T-cell (primary cell): ENCODE data around the gene TPSG1. TPM values are rescaled to one million over a fixed set of nuclear protein-coding genes. Genes with fewer than 3 reads are reported as not detected.
"Not testable (repeated sequence)": the region's sequence is repeated elsewhere in the genome, so short reads cannot be mapped to it uniquely, and the experiment has no call there.

Experiments used
- ATAC-seq, 4 experiments: fragments of 200-7000 bp in 3 of 4; fragments of 150-1000 bp in 1 of 4; cut with Tn5 transposase; replicated peaks in 1 of 4; 1 replicate in 3 of 4; 2 replicates in 1 of 4; pipeline ENCODE4 v1.10.0; 2021; ENCODE audit warnings: moderate library complexity in 3 of 4, mild to moderate bottlenecking in 2 of 4, moderate number of reproducible peaks in 1 of 4
- CTCF ChIA-PET, 2 donors: fragments of 300-600 bp; sonication (Branson Sonifier 250); formaldehyde crosslinking; loops; one replicate each; lab custom pipeline; 2022; ENCODE audit warnings: antibody characterized with exemption in 2 of 2; lab: Charles Lee
- POLR2A ChIA-PET, 2 donors: fragments of 300-600 bp; sonication (Branson Sonifier 250); formaldehyde crosslinking; loops; one replicate each; lab custom pipeline; 2022; ENCODE audit warnings: antibody characterized with exemption in 2 of 2; lab: Charles Lee
- DNase-seq, 35 experiments: peaks; one replicate each; pipeline versions ENCODE4 v3.0.0 to v3.0.0-alpha.2; 2013 to 2023
- H3K27ac ChIP-seq: one replicate; pipeline ENCODE4 v1.5.1; 2013; ENCODE audit warnings: low read length
- H3K27me3 ChIP-seq, 2 experiments: replicated peaks in 1 of 2; 1 replicate in 1 of 2; 2 replicates in 1 of 2; pipeline versions ENCODE4 v1.6.1 to v1.7.0; 2013; ENCODE audit warnings: low read length in 1 of 2, mixed read lengths in 1 of 2; ENCODE audit not compliant: control insufficient read depth in 2 of 2, insufficient read depth in 2 of 2; ENCODE audit errors: extremely low read depth in 1 of 2
- H3K36me3 ChIP-seq, 2 donors: 1 replicate in 1 of 2; 2 replicates in 1 of 2; pipeline versions ENCODE4 v1.6.1 to v1.7.0; 2013; ENCODE audit warnings: low read length in 1 of 2; ENCODE audit not compliant: control insufficient read depth in 2 of 2, insufficient read depth in 1 of 2; ENCODE audit errors: extremely low read depth in 1 of 2
- H3K4me1 ChIP-seq, 2 experiments: 1 replicate in 1 of 2; 2 replicates in 1 of 2; pipeline versions ENCODE4 v1.6.1 to v1.7.0; 2013; ENCODE audit warnings: low read length in 2 of 2, mixed read lengths in 1 of 2; ENCODE audit not compliant: insufficient read depth in 2 of 2, control insufficient read depth in 1 of 2; ENCODE audit errors: extremely low read depth in 1 of 2
- H3K4me3 ChIP-seq, 2 donors: 1 replicate in 1 of 2; 2 replicates in 1 of 2; pipeline versions ENCODE4 v1.5.1 to v1.7.0; 2013; ENCODE audit warnings: mild to moderate bottlenecking in 2 of 2, low read length in 1 of 2, moderate library complexity in 1 of 2; ENCODE audit not compliant: control insufficient read depth in 1 of 2; ENCODE audit errors: extremely low read depth in 1 of 2
- H3K9me3 ChIP-seq: 2 replicates; pipeline ENCODE4 v1.7.0; 2013
- H3K27ac Mint-ChIP-seq, 2 donors: one replicate each; pipeline ENCODE4 v1.8.0; 2020 to 2021; ENCODE audit warnings: mild to moderate bottlenecking in 2 of 2, mixed read lengths in 2 of 2
- H3K27me3 Mint-ChIP-seq, 2 donors: one replicate each; pipeline ENCODE4 v1.8.0; 2021 to 2022; ENCODE audit warnings: mixed read lengths in 2 of 2
- H3K36me3 Mint-ChIP-seq: one replicate; pipeline ENCODE4 v1.8.0; 2021; ENCODE audit warnings: mixed read lengths
- H3K4me1 Mint-ChIP-seq, 3 donors: one replicate each; pipeline ENCODE4 v1.8.0; 2020 to 2022; ENCODE audit warnings: mixed read lengths in 3 of 3, mild to moderate bottlenecking in 1 of 3
- H3K4me3 Mint-ChIP-seq, 3 donors: one replicate each; pipeline ENCODE4 v1.8.0; 2020 to 2022; ENCODE audit warnings: mild to moderate bottlenecking in 3 of 3, mixed read lengths in 3 of 3, moderate library complexity in 3 of 3
- H3K9me3 Mint-ChIP-seq, 3 donors: one replicate each; pipeline ENCODE4 v1.8.0; 2020 to 2022; ENCODE audit warnings: mixed read lengths in 3 of 3
- WGBS: methylation state at CpG from one replicate; pipeline ENCODE4 v1.1.5; 2013; ENCODE audit warnings: missing lambda C conversion rate; ENCODE audit not compliant: insufficient coverage; 5-methylcytosine and 5-hydroxymethylcytosine counted together
- total RNA-seq, 35 experiments: library from RNA in 6 of 35; stranded (reverse) in 6 of 35; fragments of 120-200 nt in 1 of 35; gene quantifications; one replicate each; pipeline versions ENCODE4 v1.2.1 to v1.2.4 and lab custom pipeline; 2013 to 2026

The TPSG1 gene
- total RNA-seq, 5 donors from 2014 or later (not counting 1 experiment from before 2014, with no cell fraction given), result not detected

GRCh38 chr16:1241081-1241480 lies 16.0 kb upstream of the TPSG1 start:
- DNase-seq, H3K9me3 Mint-ChIP-seq, H3K27me3 Mint-ChIP-seq, H3K4me3 Mint-ChIP-seq, H3K27ac ChIP-seq, CTCF ChIA-PET, H3K4me3 ChIP-seq, H3K36me3 ChIP-seq, H3K9me3 ChIP-seq, H3K4me1 Mint-ChIP-seq, ATAC-seq, POLR2A ChIA-PET, H3K27ac Mint-ChIP-seq, H3K36me3 Mint-ChIP-seq: not testable (repeated sequence)
- H3K27me3 ChIP-seq, result peaks cover 0 to 17% of the 10 kb centered on the region in 2 experiments
- H3K4me1 ChIP-seq, result peaks cover 0 to 11% of the 10 kb centered on the region in 2 experiments
- no CpG with 5 or more reads among the region's 15 CpGs for WGBS

DNA sequence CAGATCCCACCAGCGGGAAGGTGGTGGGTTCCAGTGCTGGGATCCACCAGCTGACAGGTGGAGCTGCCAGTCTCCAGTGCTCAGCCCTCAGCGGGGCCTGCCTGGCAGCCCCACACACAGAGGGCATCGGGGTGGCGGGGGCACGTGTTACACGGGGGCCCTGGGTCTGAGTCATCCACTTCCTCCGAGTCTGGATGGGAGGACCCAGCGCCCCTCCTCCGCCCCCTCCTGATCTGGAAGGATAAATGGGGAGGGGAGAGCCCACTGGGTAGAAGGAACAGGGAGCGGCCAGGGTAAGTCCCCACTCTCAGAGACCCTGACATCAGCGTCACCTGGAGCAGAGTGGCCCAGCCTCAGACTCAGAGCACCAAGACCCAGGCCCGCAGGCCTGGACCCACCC lies 15.4 kb upstream of the TPSG1 start, which contains the start of gene TPSAB1:
TSS of gene TPSAB1 (plus strand) at position 270 of the 400 bp plus-strand sequence. CDS start 234 bp downstream, outside the sequence.
- H3K4me1 Mint-ChIP-seq, H3K27me3 Mint-ChIP-seq: not testable (repeated sequence)

DNA sequence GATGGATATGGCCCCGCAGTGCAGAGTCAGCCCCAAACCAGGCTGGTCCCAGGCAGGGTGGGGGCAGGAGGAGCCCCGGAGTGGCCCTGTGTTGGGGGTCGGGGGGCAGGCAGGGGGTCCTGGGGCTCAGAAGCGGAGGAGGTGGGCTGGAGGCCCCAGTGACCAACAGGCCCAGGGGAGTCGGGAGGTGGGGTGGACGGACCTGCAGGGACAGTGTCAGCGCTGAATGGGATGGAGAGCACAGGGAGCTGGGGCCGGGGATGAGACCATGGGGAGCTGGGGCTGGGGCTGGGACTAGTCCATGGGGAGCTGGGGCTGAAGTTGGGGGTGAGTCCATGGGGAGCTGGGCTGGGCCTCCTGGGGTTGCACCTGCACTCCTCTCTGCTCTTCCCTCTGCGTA lies 14.5 kb upstream of the TPSG1 start:
- H3K9me3 ChIP-seq, H3K4me1 Mint-ChIP-seq, ATAC-seq, H3K27me3 ChIP-seq, CTCF ChIA-PET, H3K4me3 Mint-ChIP-seq, H3K4me3 ChIP-seq, H3K9me3 Mint-ChIP-seq, H3K27ac ChIP-seq, H3K4me1 ChIP-seq, H3K27me3 Mint-ChIP-seq, POLR2A ChIA-PET, H3K36me3 Mint-ChIP-seq, H3K36me3 ChIP-seq, H3K27ac Mint-ChIP-seq: not testable (repeated sequence)
- 70% methylated on average over 4 of the region's 9 CpGs for WGBS
- peak in 2 of 35 experiments; percentile 2 to 8 for DNase-seq

More for the DNA sequence above, 15.4 kb upstream of the TPSG1 start, which contains the start of gene TPSAB1:
- peaks cover 0 to 13% of the 10 kb centered on the region in 2 experiments for H3K27me3 ChIP-seq
- H3K9me3 Mint-ChIP-seq, H3K27ac ChIP-seq, H3K36me3 ChIP-seq, ATAC-seq, POLR2A ChIA-PET, CTCF ChIA-PET, H3K36me3 Mint-ChIP-seq, H3K4me3 ChIP-seq, H3K27ac Mint-ChIP-seq, H3K4me3 Mint-ChIP-seq, H3K9me3 ChIP-seq, H3K4me1 ChIP-seq: not testable (repeated sequence)
- peak in 1 of 35 experiments; percentile 2 for DNase-seq
- no CpG with 5 or more reads among the region's 12 CpGs for WGBS

- H3K36me3 Mint-ChIP-seq, H3K27ac ChIP-seq, H3K4me1 ChIP-seq, H3K4me1 Mint-ChIP-seq, DNase-seq, H3K9me3 ChIP-seq, H3K4me3 Mint-ChIP-seq, POLR2A ChIA-PET, H3K27ac Mint-ChIP-seq, H3K9me3 Mint-ChIP-seq, H3K36me3 ChIP-seq, H3K4me3 ChIP-seq, H3K27me3 ChIP-seq, H3K27me3 Mint-ChIP-seq: not testable (repeated sequence)
- ATAC-seq, result peak in 1 of 4 experiments; percentile 20
- WGBS, result 74% methylated on average over 13 of the region's 23 CpGs
- CTCF ChIA-PET, result interaction anchor here in 1 of 2 donors (0.6 kb wide), 1 partner anchor 378 kb away, joined by 5 read pairs; no protein-coding TSS in a partner anchor
Measured at GRCh38 chr16:1238909-1239308, 13.8 kb upstream of the TPSG1 start.

DNA sequence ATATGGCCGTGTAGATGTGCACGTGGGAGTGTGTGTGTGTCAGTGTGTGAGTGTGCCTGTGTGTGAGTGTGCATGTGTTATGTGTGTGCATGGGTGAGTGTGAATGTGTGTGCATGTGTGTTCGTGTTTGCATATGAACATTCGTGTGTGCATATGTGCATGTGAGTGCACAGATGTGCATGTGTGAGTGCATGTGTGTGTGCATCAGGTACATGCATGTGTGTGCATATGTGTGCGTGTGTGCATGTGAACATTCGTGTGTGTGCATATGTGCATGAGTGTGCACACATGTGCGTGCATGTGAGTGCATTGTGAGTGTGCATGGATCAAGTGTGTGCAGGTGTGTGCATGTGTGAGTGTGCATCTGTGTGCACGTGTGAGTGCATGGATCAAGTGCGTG lies 12.9 kb upstream of the TPSG1 start:
- 81% methylated on average over 9 of the region's 9 CpGs for WGBS
- Mint-ChIP-seq H3K9me3 (no peaks in the 10 kb centered on the region), H3K4me1 (peaks cover 0 to 3% (median 0%) of the 10 kb centered on the region in 3 donors), H3K27ac (no peak overlapping the region), H3K36me3 (no peaks in the 10 kb centered on the region), H3K4me3 (no peak overlapping the region), H3K27me3 (no peaks in the 10 kb centered on the region)
- Histone ChIP-seq H3K27me3 (peaks cover 0 to 2% of the 10 kb centered on the region in 2 experiments), H3K27ac (no peak overlapping the region), H3K4me3 (no peak overlapping the region), H3K9me3 (no peaks in the 10 kb centered on the region), H3K4me1 (no peaks in the 10 kb centered on the region), H3K36me3 (no peaks in the 10 kb centered on the region)
- POLR2A ChIA-PET, result no interaction called here
- CTCF ChIA-PET, result no interaction called here
- ATAC-seq (no peak), DNase-seq (no peak)

DNA sequence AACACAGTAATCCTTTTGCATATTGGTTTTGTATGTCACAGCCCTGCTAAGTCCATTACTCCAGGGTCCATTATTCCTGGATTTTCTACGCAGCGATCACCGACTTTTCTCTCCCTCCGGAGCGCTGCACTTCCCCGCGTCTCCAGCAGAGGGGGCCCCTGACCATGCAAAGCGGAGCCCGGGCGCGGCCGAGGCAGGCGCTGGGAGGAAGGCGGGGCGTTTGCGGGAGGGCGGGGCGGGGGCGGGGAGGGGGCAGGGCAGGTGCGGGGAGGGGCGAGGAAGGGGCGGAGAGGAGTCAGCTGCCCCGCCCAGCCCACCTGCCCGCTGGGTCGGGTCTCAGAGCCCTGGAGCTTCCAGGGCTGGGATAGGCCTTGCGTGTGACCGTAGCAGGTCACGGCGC lies 11.6 kb upstream of the TPSG1 start:
- DNase-seq, H3K4me1 ChIP-seq, H3K4me1 Mint-ChIP-seq, H3K27ac Mint-ChIP-seq, H3K9me3 ChIP-seq, H3K4me3 Mint-ChIP-seq, H3K36me3 ChIP-seq, H3K9me3 Mint-ChIP-seq, H3K4me3 ChIP-seq, H3K36me3 Mint-ChIP-seq, H3K27me3 ChIP-seq, H3K27ac ChIP-seq, POLR2A ChIA-PET, CTCF ChIA-PET, H3K27me3 Mint-ChIP-seq: not testable (repeated sequence)
- ATAC-seq, result peak; percentile 68 to 84 (median 78)
- WGBS, result no CpG with 5 or more reads among the region's 29 CpGs
